Activated CD8-positive, alpha-beta memory T cell treated with anti-CD3 and anti-CD28 coated beads, Interleukin-2, amount 50 U/mL, for 24 hours (primary cell): ENCODE measurements around the gene CDC42BPA.

Source experiments
- DNase-seq: peaks from one replicate; pipeline ENCODE4 v3.0.0-alpha.2; 2020; ENCODE audit errors: extremely low read depth

Gene CDC42BPA

GRCh38 chr1:227333423-227333822 is 15.1 kb upstream of the CDC42BPA start:
- DNase-seq: no peak

- no peak for DNase-seq
Observed at GRCh38 chr1:227330279-227331076, 12.2 kb upstream of the CDC42BPA start.

GRCh38 chr1:227328405-227329019 is 10.2 kb upstream of the CDC42BPA start:
- no peak for DNase-seq

- DNase-seq: no peak
Observed at GRCh38 chr1:227325156-227325555, 6.9 kb upstream of the CDC42BPA start.

- DNase-seq: no peak
Observed at GRCh38 chr1:227323967-227324268, 5.6 kb upstream of the CDC42BPA start.

GRCh38 chr1:227323171-227323966 is 5.1 kb upstream of the CDC42BPA start:
- DNase-seq: no peak

- DNase-seq: no peak
Observed at GRCh38 chr1:227322376-227322775, 4.1 kb upstream of the CDC42BPA start.

- DNase-seq: no peak
Observed at GRCh38 chr1:227321035-227321434, 2.7 kb upstream of the CDC42BPA start.

- DNase-seq: no peak
Observed at GRCh38 chr1:227320476-227320875, 2.2 kb upstream of the CDC42BPA start.

GRCh38 chr1:227318853-227319607 is 738 bp upstream of the CDC42BPA start:
- DNase-seq: no peak

GRCh38 chr1:227317523-227318015 is 723 bp downstream of the CDC42BPA start:
- DNase-seq: no peak

- no peak for DNase-seq
Observed at GRCh38 chr1:227317011-227317451, 1.3 kb downstream of the CDC42BPA start.

- no peak for DNase-seq
Observed at GRCh38 chr1:227316456-227316855, 1.8 kb downstream of the CDC42BPA start.

- no peak for DNase-seq
Observed at GRCh38 chr1:227315629-227316346, 2.5 kb downstream of the CDC42BPA start.

GRCh38 chr1:227314014-227314848 is 4.1 kb downstream of the CDC42BPA start:
- no peak for DNase-seq

GRCh38 chr1:227312361-227313025 is 5.8 kb downstream of the CDC42BPA start:
- no peak for DNase-seq

- DNase-seq: no peak
Observed at GRCh38 chr1:227311389-227312001, 6.8 kb downstream of the CDC42BPA start.

- DNase-seq: no peak
Observed at GRCh38 chr1:227308367-227309336, 9.6 kb downstream of the CDC42BPA start.
